Measurements from ENCODE around the gene SEMA3G. TPM values are rescaled to one million over a fixed set of nuclear protein-coding genes. Genes with fewer than 3 reads are reported as not detected.

Gene SEMA3G
- total RNA-seq, 6 experiments from 2014 or later: not detected

GRCh38 chr3:52435246-52436101 is 9.4 kb downstream of the SEMA3G start:
- no peaks in the 10 kb centered on the region for H3K36me3 Mint-ChIP-seq (ENCODE audit: low read depth)
- H3K4me1 Mint-ChIP-seq (ENCODE audit: low read depth): peaks cover 6% of the 10 kb centered on the region; the same call in 1 of the 2 replicates
- DNase-seq: no peak
- peaks cover 36% of the 10 kb centered on the region for H3K27me3 Mint-ChIP-seq (ENCODE audit: insufficient read depth)
- H3K9me3 Mint-ChIP-seq: no peaks in the 10 kb centered on the region
- H3K4me3 Mint-ChIP-seq: no peak overlapping the region
- no peak for TF ChIP-seq CTCF (IDR thresholded peaks at IDR 0.05)
- H3K27ac Mint-ChIP-seq: no peak overlapping the region

- no peak overlapping the region for H3K4me3 Mint-ChIP-seq
- H3K4me1 Mint-ChIP-seq (ENCODE audit: low read depth): peaks cover 6% of the 10 kb centered on the region; the same call in 1 of the 2 replicates
- DNase-seq: no peak
- H3K36me3 Mint-ChIP-seq (ENCODE audit: low read depth): no peaks in the 10 kb centered on the region
- no peak for TF ChIP-seq CTCF (IDR thresholded peaks at IDR 0.05)
- no peak overlapping the region for H3K27ac Mint-ChIP-seq
- no peaks in the 10 kb centered on the region for H3K9me3 Mint-ChIP-seq
- peaks cover 34% of the 10 kb centered on the region for H3K27me3 Mint-ChIP-seq (ENCODE audit: insufficient read depth)
These were observed 10.3 kb downstream of the SEMA3G start for GRCh38 chr3:52434491-52435115.

- no peak overlapping the region for H3K4me3 Mint-ChIP-seq
- H3K9me3 Mint-ChIP-seq: no peaks in the 10 kb centered on the region
- TF ChIP-seq CTCF (IDR thresholded peaks at IDR 0.05): no peak
- H3K27me3 Mint-ChIP-seq (ENCODE audit: insufficient read depth): peaks cover 31% of the 10 kb centered on the region
- H3K4me1 Mint-ChIP-seq (ENCODE audit: low read depth): peaks cover 6% of the 10 kb centered on the region; the same call in 1 of the 2 replicates
- H3K36me3 Mint-ChIP-seq (ENCODE audit: low read depth): no peaks in the 10 kb centered on the region
- H3K27ac Mint-ChIP-seq: no peak overlapping the region
- DNase-seq: no peak
These were observed 10.9 kb downstream of the SEMA3G start for GRCh38 chr3:52433996-52434479.

GRCh38 chr3:52433328-52433995 is 11.4 kb downstream of the SEMA3G start:
- no peak for TF ChIP-seq CTCF (IDR thresholded peaks at IDR 0.05)
- H3K4me3 Mint-ChIP-seq: no peak overlapping the region
- H3K4me1 Mint-ChIP-seq (ENCODE audit: low read depth): peaks cover 6% of the 10 kb centered on the region; the same call in 1 of the 2 replicates
- no peaks in the 10 kb centered on the region for H3K9me3 Mint-ChIP-seq
- no peaks in the 10 kb centered on the region for H3K36me3 Mint-ChIP-seq (ENCODE audit: low read depth)
- H3K27me3 Mint-ChIP-seq (ENCODE audit: insufficient read depth): peaks cover 26% of the 10 kb centered on the region
- DNase-seq: no peak
- H3K27ac Mint-ChIP-seq: no peak overlapping the region

GRCh38 chr3:52432691-52433141 is 12.2 kb downstream of the SEMA3G start:
- H3K4me1 Mint-ChIP-seq (ENCODE audit: low read depth): peaks cover 6% of the 10 kb centered on the region
- no peak for TF ChIP-seq CTCF (IDR thresholded peaks at IDR 0.05)
- no peak overlapping the region for H3K27ac Mint-ChIP-seq
- H3K9me3 Mint-ChIP-seq: no peaks in the 10 kb centered on the region
- no peak for DNase-seq
- no peak overlapping the region for H3K4me3 Mint-ChIP-seq
- peaks cover 26% of the 10 kb centered on the region for H3K27me3 Mint-ChIP-seq (ENCODE audit: insufficient read depth)
- H3K36me3 Mint-ChIP-seq (ENCODE audit: low read depth): no peaks in the 10 kb centered on the region
